HG02884 (cell line): ENCODE measurements around the gene IRF2BPL.

Source experiments
- ATAC-seq: cut with Tn5 transposase; IDR thresholded peaks from one replicate; pipeline ENCODE4 v1.9.1; 2021; ENCODE audit warnings: mild to moderate bottlenecking, moderate library complexity; ENCODE audit not compliant: unreplicated experiment

The IRF2BPL gene

GRCh38 chr14:77055306-77055705 is 26.8 kb upstream of the IRF2BPL start:
- no peak for ATAC-seq

- no peak for ATAC-seq
Measured at GRCh38 chr14:77053046-77053841, 24.7 kb upstream of the IRF2BPL start.

GRCh38 chr14:77052281-77053044 is 24.0 kb upstream of the IRF2BPL start:
- ATAC-seq = no peak

GRCh38 chr14:77051116-77051515 is 22.6 kb upstream of the IRF2BPL start:
- no peak for ATAC-seq

- no peak for ATAC-seq
Measured at GRCh38 chr14:77046721-77047120, 18.2 kb upstream of the IRF2BPL start.

GRCh38 chr14:77045238-77046162 is 17.0 kb upstream of the IRF2BPL start:
- no peak for ATAC-seq

GRCh38 chr14:77044783-77045237 is 16.3 kb upstream of the IRF2BPL start:
- ATAC-seq = no peak

GRCh38 chr14:77043984-77044485 is 15.5 kb upstream of the IRF2BPL start:
- ATAC-seq = no peak

- ATAC-seq = no peak
Measured at GRCh38 chr14:77043177-77043983, 14.9 kb upstream of the IRF2BPL start.

GRCh38 chr14:77041881-77042545 is 13.5 kb upstream of the IRF2BPL start:
- ATAC-seq = no peak

GRCh38 chr14:77040741-77041653 is 12.5 kb upstream of the IRF2BPL start:
- no peak for ATAC-seq

GRCh38 chr14:77040059-77040740 is 11.7 kb upstream of the IRF2BPL start:
- ATAC-seq = peak; percentile 55

GRCh38 chr14:77039285-77040058 is 11.0 kb upstream of the IRF2BPL start:
- ATAC-seq = no peak

- ATAC-seq = no peak
Measured at GRCh38 chr14:77037938-77038568, 9.5 kb upstream of the IRF2BPL start.

- no peak for ATAC-seq
Measured at GRCh38 chr14:77037215-77037937, 8.9 kb upstream of the IRF2BPL start.
